Breast epithelium (tissue), 4 donors: ENCODE measurements around the gene DDX19B. TPM values are rescaled to one million over a fixed set of nuclear protein-coding genes. Genes with fewer than 3 reads are reported as not detected.
A peak's percentile ranks its signal among the peaks of the same experiment; 100 is the strongest.

Experiments used
- DNase-seq, 2 donors: peaks; one replicate each; pipeline ENCODE4 v3.0.0-alpha.2; 2019; ENCODE audit warnings: low spot score in 2 of 2
- H3K27ac ChIP-seq, 2 donors: fragments of 200-600 bp; sonication (generic) in 1 of 2; one replicate each; pipeline ENCODE4 v1.5.1; 2016 to 2019; ENCODE audit warnings: mild to moderate bottlenecking in 1 of 2
- H3K27me3 ChIP-seq, 2 donors: fragments of 200-600 bp; sonication (generic) in 1 of 2; one replicate each; pipeline versions ENCODE4 v1.5.1 to v1.6.0; 2017 to 2019; ENCODE audit warnings: control low read depth in 1 of 2, mild to moderate bottlenecking in 1 of 2
- H3K36me3 ChIP-seq: fragments of 200-600 bp; one replicate; pipeline ENCODE4 v1.5.1; 2019
- H3K4me1 ChIP-seq, 2 donors: fragments of 200-600 bp; sonication (generic); one replicate each; pipeline ENCODE4 v1.5.1; 2016 to 2019; ENCODE audit warnings: control low read depth in 1 of 2
- H3K4me3 ChIP-seq, 3 donors: fragments of 200-600 bp; sonication (generic); 1 replicate in 2 of 3; 2 replicates in 1 of 3; pipeline ENCODE4 v1.5.1; 2016 to 2019; ENCODE audit warnings: mild to moderate bottlenecking in 3 of 3, moderate library complexity in 2 of 3
- H3K9me3 ChIP-seq, 2 donors: fragments of 200-600 bp; sonication (generic) in 1 of 2; one replicate each; pipeline ENCODE4 v1.5.1; 2016 to 2019; ENCODE audit warnings: control low read depth in 1 of 2
- CTCF ChIP-seq, 3 donors: fragments of 450-650 bp; IDR thresholded peaks; one replicate each; pipeline ENCODE4 v1.5.1; 2016 to 2017; ENCODE audit warnings: antibody characterized with exemption in 3 of 3, mild to moderate bottlenecking in 3 of 3, moderate library complexity in 3 of 3
- POLR2A ChIP-seq: fragments of 450-650 bp; IDR thresholded peaks from one replicate; pipeline ENCODE4 v1.6.1; 2016; ENCODE audit warnings: antibody characterized with exemption, mild to moderate bottlenecking, moderate library complexity
- POLR2AphosphoS5 ChIP-seq, 3 donors: sonication (generic); formaldehyde crosslinking; IDR thresholded peaks; one replicate each; pipeline ENCODE4 v1.6.1; 2017; ENCODE audit warnings: antibody characterized with exemption in 3 of 3
- intact Hi-C: fragments of 100-400 bp; cut with DNase I; formaldehyde crosslinking; loops from one replicate; pipeline ENCODE4 v1.15.1; 2023; ENCODE audit warnings: low total_unique reads
- total RNA-seq, 3 donors: library from RNA; depleted of rRNA; stranded (reverse); fragments of >200 nt; gene quantifications; one replicate each; pipeline ENCODE4 v1.1.0, GENCODE V29; 2016

Gene DDX19B
- total RNA-seq, 3 donors from 2014 or later, result 37.0 to 39.5 (median 39.5) TPM

- Histone ChIP-seq H3K4me1 (peaks cover 0 to 5% of the 10 kb centered on the region in 2 donors), H3K27me3 (no peaks in the 10 kb centered on the region), H3K9me3 (no peaks in the 10 kb centered on the region), H3K27ac (no peak overlapping the region), H3K36me3 (peaks cover 15% of the 10 kb centered on the region), H3K4me3 (no peak overlapping the region)
- no peak for DNase-seq
- intact Hi-C loops, result no loop called here
- TF ChIP-seq POLR2A (no peak), CTCF (IDR thresholded peaks at IDR 0.05) (no peak), POLR2AphosphoS5 (IDR thresholded peaks at IDR 0.05) (no peak)
These were observed 46.5 kb upstream of the DDX19B start for GRCh38 chr16:70252355-70252988.

GRCh38 chr16:70253291-70254106 lies 45.5 kb upstream of the DDX19B start:
- no peak for DNase-seq
- TF ChIP-seq POLR2A (no peak), POLR2AphosphoS5 (IDR thresholded peaks at IDR 0.05) (no peak), CTCF (IDR thresholded peaks at IDR 0.05) (peak; percentile 33 to 37 (median 36))
- H3K27me3 ChIP-seq, result no peaks in the 10 kb centered on the region
- H3K36me3 ChIP-seq, result peaks cover 15% of the 10 kb centered on the region
- intact Hi-C loops, result no loop called here
- no peaks in the 10 kb centered on the region for H3K9me3 ChIP-seq
- no peak overlapping the region for H3K4me3 ChIP-seq
- no peak overlapping the region for H3K27ac ChIP-seq
- peaks cover 0 to 5% of the 10 kb centered on the region in 2 donors for H3K4me1 ChIP-seq

GRCh38 chr16:70254180-70254964 lies 44.6 kb upstream of the DDX19B start:
- no peaks in the 10 kb centered on the region for H3K9me3 ChIP-seq
- peaks cover 15% of the 10 kb centered on the region for H3K36me3 ChIP-seq
- H3K27me3 ChIP-seq, result no peaks in the 10 kb centered on the region
- no peak for TF ChIP-seq CTCF (IDR thresholded peaks at IDR 0.05)
- no peak overlapping the region for H3K27ac ChIP-seq
- DNase-seq, result no peak
- intact Hi-C loops, result no loop called here
- H3K4me1 ChIP-seq, result peaks cover 0 to 5% of the 10 kb centered on the region in 2 donors
- H3K4me3 ChIP-seq, result no peak overlapping the region

- no peaks in the 10 kb centered on the region for H3K9me3 ChIP-seq
- DNase-seq, result no peak
- H3K4me3 ChIP-seq, result no peak overlapping the region
- intact Hi-C loops, result no loop called here
- H3K4me1 ChIP-seq, result peaks cover 0 to 5% of the 10 kb centered on the region in 2 donors
- no peak overlapping the region for H3K27ac ChIP-seq
- no peaks in the 10 kb centered on the region for H3K27me3 ChIP-seq
- H3K36me3 ChIP-seq, result peaks cover 15% of the 10 kb centered on the region
- TF ChIP-seq CTCF (IDR thresholded peaks at IDR 0.05), result no peak
- no peak for TF ChIP-seq POLR2AphosphoS5 (IDR thresholded peaks at IDR 0.05)
- no peak for TF ChIP-seq POLR2A
These were observed 44.1 kb upstream of the DDX19B start for GRCh38 chr16:70254965-70255286.

GRCh38 chr16:70255574-70255973 lies 43.4 kb upstream of the DDX19B start:
- intact Hi-C loops, result no loop called here
- Histone ChIP-seq H3K4me1 (no peaks in the 10 kb centered on the region), H3K4me3 (no peak overlapping the region), H3K36me3 (peaks cover 15% of the 10 kb centered on the region), H3K9me3 (no peaks in the 10 kb centered on the region), H3K27ac (no peak overlapping the region), H3K27me3 (no peaks in the 10 kb centered on the region)
- TF ChIP-seq CTCF (IDR thresholded peaks at IDR 0.05), result no peak
- TF ChIP-seq POLR2AphosphoS5 (IDR thresholded peaks at IDR 0.05), result no peak
- no peak for TF ChIP-seq POLR2A
- DNase-seq, result no peak
